Neural progenitor cell (in vitro differentiated cells): Measurements from ENCODE around the gene HYLS1. TPM values are rescaled to one million over a fixed set of nuclear protein-coding genes. Genes with fewer than 3 reads are reported as not detected.

Source experiments
- DNase-seq: peaks from one replicate; pipeline ENCODE4 v3.0.0-alpha.2; 2016; ENCODE audit warnings: low spot score
- H2AFZ ChIP-seq: fragments of 200-600 bp; sonication (generic); replicated peaks from 2 replicates; pipeline ENCODE4 v1.6.1; 2016; ENCODE audit warnings: antibody characterized with exemption
- H3F3A ChIP-seq: fragments of 200-600 bp; sonication (generic); 2 replicates; pipeline ENCODE4 v1.6.1; 2016; ENCODE audit warnings: antibody characterized with exemption, low read depth
- H3K27ac ChIP-seq: fragments of 200-600 bp; sonication (generic); 2 replicates; pipeline ENCODE4 v1.5.1; 2016; ENCODE audit warnings: mild to moderate bottlenecking
- H3K27me3 ChIP-seq: fragments of 200-600 bp; sonication (generic); 2 replicates; pipeline ENCODE4 v1.6.1; 2016; ENCODE audit warnings: mild to moderate bottlenecking, moderate library complexity
- H3K36me3 ChIP-seq: fragments of 200-600 bp; sonication (generic); 2 replicates; pipeline ENCODE4 v1.5.1; 2016
- H3K4me1 ChIP-seq: fragments of 200-600 bp; sonication (generic); 2 replicates; pipeline ENCODE4 v1.6.1; 2016; ENCODE audit warnings: mixed run types
- H3K4me2 ChIP-seq: fragments of 200-600 bp; sonication (generic); 2 replicates; pipeline ENCODE4 v1.6.1; 2016
- H3K4me3 ChIP-seq: fragments of 200-600 bp; sonication (generic); 2 replicates; pipeline ENCODE4 v1.5.1; 2016
- H3K79me2 ChIP-seq: fragments of 200-600 bp; sonication (generic); 2 replicates; pipeline ENCODE4 v1.6.1; 2016; ENCODE audit warnings: low read depth
- H3K9ac ChIP-seq: fragments of 200-600 bp; sonication (generic); 2 replicates; pipeline ENCODE4 v1.6.1; 2016
- H3K9me3 ChIP-seq: fragments of 200-600 bp; sonication (generic); 2 replicates; pipeline ENCODE4 v1.5.1; 2016; ENCODE audit warnings: low read depth
- H4K20me1 ChIP-seq: fragments of 200-600 bp; sonication (generic); 2 replicates; pipeline ENCODE4 v1.6.1; 2016; ENCODE audit warnings: low read depth
- H3K27ac Mint-ChIP-seq: 3 replicates; pipeline ENCODE4 v1.8.0; 2021; ENCODE audit warnings: mixed read lengths
- H3K27me3 Mint-ChIP-seq: 2 replicates; pipeline ENCODE4 v1.8.0; 2022; ENCODE audit warnings: low read depth, mild to moderate bottlenecking, inconsistent platforms, moderate library complexity, mixed read lengths; ENCODE audit not compliant: insufficient read depth
- H3K36me3 Mint-ChIP-seq: 3 replicates; pipeline ENCODE4 v1.8.0; 2021; ENCODE audit warnings: mixed read lengths
- H3K4me1 Mint-ChIP-seq: 3 replicates; pipeline ENCODE4 v1.8.0; 2021; ENCODE audit warnings: mixed read lengths
- H3K4me3 Mint-ChIP-seq: 3 replicates; pipeline ENCODE4 v1.8.0; 2021; ENCODE audit warnings: mild to moderate bottlenecking, moderate library complexity, mixed read lengths
- H3K9me3 Mint-ChIP-seq: 3 replicates; pipeline ENCODE4 v1.8.0; 2020; ENCODE audit warnings: mixed read lengths
- CTCF ChIP-seq: fragments of 200-600 bp; sonication (generic); IDR thresholded peaks from 2 replicates; pipeline ENCODE4 v1.5.1; 2017; ENCODE audit warnings: antibody characterized with exemption, mild to moderate bottlenecking
- EZH2 ChIP-seq: fragments of 200-600 bp; sonication (generic); IDR thresholded peaks from 2 replicates; pipeline ENCODE4 v1.6.1; 2017; ENCODE audit warnings: antibody characterized with exemption, mild to moderate bottlenecking, moderate library complexity
- EZH2phosphoT487 ChIP-seq: fragments of 200-600 bp; sonication (generic); IDR thresholded peaks from 2 replicates; pipeline ENCODE4 v1.6.1; 2017; ENCODE audit warnings: antibody characterized with exemption
- total RNA-seq: library from RNA; depleted of rRNA; stranded (reverse); fragments of >200 nt; gene quantifications from 2 replicates; pipeline ENCODE4 v1.2.3, GENCODE V29; 2015; ENCODE audit warnings: low replicate concordance

Gene HYLS1
- total RNA-seq, 1 donor from 2014 or later, result 8.9 TPM

GRCh38 chr11:125925247-125925740 is 37.8 kb downstream of the HYLS1 start:
- Histone ChIP-seq H3K4me1 (peaks cover 8% of the 10 kb centered on the region), H4K20me1 (no peaks in the 10 kb centered on the region)
- no peaks in the 10 kb centered on the region for H3K9me3 Mint-ChIP-seq

GRCh38 chr11:125925804-125926203 is 38.3 kb downstream of the HYLS1 start:
- H3K36me3 ChIP-seq, result no peaks in the 10 kb centered on the region
- no peaks in the 10 kb centered on the region for H3K27me3 ChIP-seq
- no peak overlapping the region for H3K4me3 ChIP-seq
- TF ChIP-seq EZH2phosphoT487, result no peak
- TF ChIP-seq EZH2, result no peak
- no peak for TF ChIP-seq CTCF
- peaks cover 8% of the 10 kb centered on the region for H3K4me1 ChIP-seq
- no peaks in the 10 kb centered on the region for H3F3A ChIP-seq
- no peaks in the 10 kb centered on the region for H3K27me3 Mint-ChIP-seq
- H3K27ac ChIP-seq, result no peak overlapping the region
- H3K4me2 ChIP-seq, result no peak overlapping the region
- no peaks in the 10 kb centered on the region for H3K79me2 ChIP-seq
- no peaks in the 10 kb centered on the region for H4K20me1 ChIP-seq
- DNase-seq, result no peak
- H3K4me3 Mint-ChIP-seq, result no peak overlapping the region
- H3K4me1 Mint-ChIP-seq, result peaks cover 15% of the 10 kb centered on the region
- no peaks in the 10 kb centered on the region for H3K9me3 Mint-ChIP-seq
- no peak overlapping the region for H3K27ac Mint-ChIP-seq
- H3K9ac ChIP-seq, result no peak overlapping the region
- no peak overlapping the region for H2AFZ ChIP-seq
- no peaks in the 10 kb centered on the region for H3K9me3 ChIP-seq
- H3K36me3 Mint-ChIP-seq, result no peaks in the 10 kb centered on the region

More at GRCh38 chr11:125925247-125925740, 37.8 kb downstream of the HYLS1 start:
- Mint-ChIP-seq H3K4me1 (peaks cover 15% of the 10 kb centered on the region), H3K27ac (no peak overlapping the region), H3K36me3 (no peaks in the 10 kb centered on the region), H3K27me3 (no peaks in the 10 kb centered on the region), H3K4me3 (no peak overlapping the region)
- Histone ChIP-seq H3F3A (no peaks in the 10 kb centered on the region), H2AFZ (peak overlapping the region; percentile 63), H3K9me3 (no peaks in the 10 kb centered on the region), H3K9ac (no peak overlapping the region), H3K36me3 (no peaks in the 10 kb centered on the region), H3K4me2 (no peak overlapping the region), H3K27ac (no peak overlapping the region), H3K79me2 (no peaks in the 10 kb centered on the region), H3K4me3 (no peak overlapping the region), H3K27me3 (no peaks in the 10 kb centered on the region)
- no peak for DNase-seq
- TF ChIP-seq EZH2, result no peak
- no peak for TF ChIP-seq CTCF
- TF ChIP-seq EZH2phosphoT487, result no peak

- Histone ChIP-seq H3K79me2 (no peaks in the 10 kb centered on the region), H3K9ac (no peak overlapping the region), H3F3A (no peaks in the 10 kb centered on the region), H3K4me3 (no peak overlapping the region), H3K9me3 (no peaks in the 10 kb centered on the region), H3K27me3 (no peaks in the 10 kb centered on the region), H2AFZ (no peak overlapping the region), H4K20me1 (no peaks in the 10 kb centered on the region), H3K4me1 (peaks cover 8% of the 10 kb centered on the region), H3K4me2 (no peak overlapping the region), H3K36me3 (no peaks in the 10 kb centered on the region), H3K27ac (no peak overlapping the region)
- Mint-ChIP-seq H3K27ac (no peak overlapping the region), H3K36me3 (no peaks in the 10 kb centered on the region), H3K9me3 (no peaks in the 10 kb centered on the region), H3K4me1 (peaks cover 15% of the 10 kb centered on the region), H3K27me3 (no peaks in the 10 kb centered on the region), H3K4me3 (no peak overlapping the region)
- DNase-seq, result no peak
- TF ChIP-seq CTCF (no peak), EZH2 (no peak), EZH2phosphoT487 (no peak)
Measured at GRCh38 chr11:125926682-125927081, 39.2 kb downstream of the HYLS1 start.
